H9 (cell line): ENCODE measurements around the gene RALGAPA2. TPM values are rescaled to one million over a fixed set of nuclear protein-coding genes. Genes with fewer than 3 reads are reported as not detected.

Experiments used
- DNase-seq: peaks from one replicate; pipeline ENCODE4 v3.0.0-alpha.2; 2017
- H2AFZ ChIP-seq: one replicate; pipeline ENCODE4 v1.6.1; 2013; ENCODE audit warnings: mild to moderate bottlenecking, low read length, control low read depth, moderate library complexity
- H2AK5ac ChIP-seq: 2 replicates; pipeline ENCODE4 v1.6.1; 2013; ENCODE audit warnings: low read length, control low read depth, mixed read lengths; ENCODE audit not compliant: insufficient read length
- H2BK120ac ChIP-seq: one replicate; pipeline ENCODE4 v1.6.1; 2013; ENCODE audit warnings: low read depth, mild to moderate bottlenecking, low read length, control low read depth, inconsistent platforms; ENCODE audit not compliant: poor library complexity, severe bottlenecking
- H2BK12ac ChIP-seq: 2 replicates; pipeline ENCODE4 v1.6.1; 2013; ENCODE audit warnings: low read length, control low read depth, mixed read lengths, low read depth; ENCODE audit not compliant: insufficient read length
- H2BK15ac ChIP-seq: 2 replicates; pipeline ENCODE4 v1.6.1; 2013; ENCODE audit warnings: low read depth, low read length, control low read depth
- H2BK20ac ChIP-seq: one replicate; pipeline ENCODE4 v1.6.1; 2013; ENCODE audit warnings: low read depth, mild to moderate bottlenecking, low read length, control low read depth, inconsistent platforms; ENCODE audit not compliant: poor library complexity, severe bottlenecking
- H2BK5ac ChIP-seq: 2 replicates; pipeline ENCODE4 v1.6.1; 2013; ENCODE audit warnings: low read length, control low read depth, mixed read lengths; ENCODE audit not compliant: insufficient read length
- H3K14ac ChIP-seq: 2 replicates; pipeline ENCODE4 v1.6.1; 2013; ENCODE audit warnings: low read length, control low read depth; ENCODE audit not compliant: insufficient read depth
- H3K18ac ChIP-seq: 2 replicates; pipeline ENCODE4 v1.6.1; 2013; ENCODE audit warnings: low read depth, mild to moderate bottlenecking, mixed read lengths, low read length, control low read depth; ENCODE audit not compliant: insufficient read length
- H3K23ac ChIP-seq: 2 replicates; pipeline ENCODE4 v1.6.1; 2013; ENCODE audit warnings: low read length, control low read depth, mixed read lengths, low read depth; ENCODE audit not compliant: insufficient read length
- H3K23me2 ChIP-seq: 2 replicates; pipeline ENCODE4 v1.6.1; 2013; ENCODE audit warnings: low read depth, mild to moderate bottlenecking, mixed read lengths, low read length, control low read depth; ENCODE audit not compliant: insufficient read length, poor library complexity, severe bottlenecking
- H3K27ac ChIP-seq: 2 replicates; pipeline ENCODE4 v1.5.1; 2013; ENCODE audit warnings: low read length, control low read depth, mixed read lengths, low read depth; ENCODE audit not compliant: insufficient read length
- H3K27me3 ChIP-seq: 2 replicates; pipeline ENCODE4 v1.6.1; 2013; ENCODE audit warnings: low read length, control low read depth, inconsistent platforms; ENCODE audit not compliant: insufficient read depth
- H3K4ac ChIP-seq: 2 replicates; pipeline ENCODE4 v1.6.1; 2013; ENCODE audit warnings: low read depth, mild to moderate bottlenecking, control low read depth, inconsistent platforms, low read length, moderate library complexity
- H3K4me1 ChIP-seq: 2 replicates; pipeline ENCODE4 v1.6.1; 2013; ENCODE audit warnings: low read length, control low read depth, inconsistent platforms; ENCODE audit not compliant: insufficient read depth
- H3K4me2 ChIP-seq: 2 replicates; pipeline ENCODE4 v1.6.1; 2013; ENCODE audit warnings: low read length, control low read depth, mixed read lengths; ENCODE audit not compliant: insufficient read length, insufficient read depth
- H3K56ac ChIP-seq: 2 replicates; pipeline ENCODE4 v1.6.1; 2013; ENCODE audit warnings: low read depth, mild to moderate bottlenecking, mixed read lengths, low read length, control low read depth; ENCODE audit not compliant: insufficient read length
- H3K79me1 ChIP-seq: 2 replicates; pipeline ENCODE4 v1.6.1; 2013; ENCODE audit warnings: low read depth, mild to moderate bottlenecking, moderate library complexity, low read length, control low read depth, inconsistent platforms; ENCODE audit not compliant: insufficient read depth, poor library complexity, severe bottlenecking
- H3K79me2 ChIP-seq: 2 replicates; pipeline ENCODE4 v1.6.1; 2013; ENCODE audit warnings: low read length, control low read depth, inconsistent platforms; ENCODE audit not compliant: insufficient read depth
- H3K9ac ChIP-seq: 2 replicates; pipeline ENCODE4 v1.6.1; 2013; ENCODE audit warnings: low read length, control low read depth, mixed read lengths; ENCODE audit not compliant: insufficient read length; ENCODE audit errors: extremely low read depth
- H3K9me3 ChIP-seq: one replicate; pipeline ENCODE4 v1.6.1; 2013; ENCODE audit warnings: low read depth, low read length, inconsistent platforms; ENCODE audit not compliant: control insufficient read depth
- H3T11ph ChIP-seq: one replicate; pipeline ENCODE4 v1.6.1; 2013; ENCODE audit warnings: mild to moderate bottlenecking, low read length, control low read depth, inconsistent platforms
- H4K20me1 ChIP-seq: one replicate; pipeline ENCODE4 v1.6.1; 2013; ENCODE audit not compliant: control insufficient read depth, insufficient read length, insufficient read depth
- H4K5ac ChIP-seq: 2 replicates; pipeline ENCODE4 v1.6.1; 2013; ENCODE audit warnings: low read depth, mild to moderate bottlenecking, mixed read lengths, low read length, control low read depth; ENCODE audit not compliant: insufficient read length
- H4K8ac ChIP-seq: replicated peaks from 2 replicates; pipeline ENCODE4 v1.6.1; 2013; ENCODE audit warnings: low read length, control low read depth, mixed read lengths, low read depth; ENCODE audit not compliant: insufficient read length
- H4K91ac ChIP-seq: 2 replicates; pipeline ENCODE4 v1.6.1; 2013; ENCODE audit warnings: low read depth, mild to moderate bottlenecking, moderate library complexity, mixed read lengths, low read length, control low read depth; ENCODE audit not compliant: insufficient read length
- H3K27ac Mint-ChIP-seq, 3 experiments: 2 replicates in 2 of 3; 3 replicates in 1 of 3; pipeline ENCODE4 v1.8.0; 2020 to 2021; ENCODE audit warnings: mixed read lengths in 3 of 3, mild to moderate bottlenecking in 1 of 3, moderate library complexity in 1 of 3
- H3K27me3 Mint-ChIP-seq: 2 replicates; pipeline ENCODE4 v1.8.0; 2021; ENCODE audit warnings: low read depth, mild to moderate bottlenecking, moderate library complexity, mixed read lengths
- H3K36me3 Mint-ChIP-seq, 3 experiments: 2 replicates in 2 of 3; 3 replicates in 1 of 3; pipeline ENCODE4 v1.8.0; 2020 to 2021; ENCODE audit warnings: low read depth in 3 of 3, mixed read lengths in 3 of 3; ENCODE audit not compliant: insufficient read depth in 1 of 3
- H3K4me1 Mint-ChIP-seq, 2 experiments: 2 replicates each; pipeline ENCODE4 v1.8.0; 2020; ENCODE audit warnings: mixed read lengths in 2 of 2
- H3K4me3 Mint-ChIP-seq, 2 experiments: 2 replicates in 1 of 2; 3 replicates in 1 of 2; pipeline ENCODE4 v1.8.0; 2020 to 2021; ENCODE audit warnings: mild to moderate bottlenecking in 2 of 2, mixed read lengths in 2 of 2, moderate library complexity in 1 of 2
- H3K9me3 Mint-ChIP-seq, 2 experiments: 2 replicates in 1 of 2; 3 replicates in 1 of 2; pipeline ENCODE4 v1.8.0; 2020; ENCODE audit warnings: mild to moderate bottlenecking in 2 of 2, mixed read lengths in 2 of 2, moderate library complexity in 1 of 2
- CTCF ChIP-seq: fragments of 200-600 bp; sonication (generic); conservative IDR thresholded peaks from 3 replicates; pipeline ENCODE4 v1.8.0; 2021; ENCODE audit warnings: antibody characterized with exemption, mild to moderate bottlenecking
- WGBS: extraction: QIAGEN DNeasy Blood & Tissue Kit; methylation state at CpG from one replicate; pipeline ENCODE4 v1.1.7; 2013; ENCODE audit warnings: missing lambda C conversion rate, low lambda C conversion rate, mixed read lengths; ENCODE audit not compliant: insufficient read length; ENCODE audit errors: extremely low coverage; 5-methylcytosine and 5-hydroxymethylcytosine counted together
- total RNA-seq: library from RNA; stranded (reverse); gene quantifications from 2 replicates; pipeline ENCODE4 v1.2.1, GENCODE V29; 2021

Gene RALGAPA2
- total RNA-seq, 1 experiment from 2014 or later = 16.6 TPM

- H2BK5ac ChIP-seq = no peak overlapping the region
- no CpG with 5 or more reads among the region's 3 CpGs for WGBS
Measured at GRCh38 chr20:20353576-20353975, 358.9 kb downstream of the RALGAPA2 start.

More at GRCh38 chr20:20353576-20353975, 358.9 kb downstream of the RALGAPA2 start:
- H3K9me3 ChIP-seq = peaks cover 7% of the 10 kb centered on the region
- no peak overlapping the region for H3K23ac ChIP-seq
- Mint-ChIP-seq H3K4me3 (no peak overlapping the region), H3K9me3 (peaks cover 28 to 37% of the 10 kb centered on the region in 2 experiments), H3K4me1 (no peaks in the 10 kb centered on the region), H3K36me3 (peaks cover 9 to 20% (median 11%) of the 10 kb centered on the region in 3 experiments), H3K27ac (no peak overlapping the region), H3K27me3 (peaks cover 12% of the 10 kb centered on the region)
- H3K4me2 ChIP-seq = no peak overlapping the region
- no peak overlapping the region for H3K4ac ChIP-seq
- DNase-seq = no peak
- no peaks in the 10 kb centered on the region for H4K20me1 ChIP-seq
- H2BK12ac ChIP-seq = no peak overlapping the region
- H4K91ac ChIP-seq = no peak overlapping the region
- H2AFZ ChIP-seq = no peak overlapping the region
- H2AK5ac ChIP-seq = no peak overlapping the region
- H3K18ac ChIP-seq = no peak overlapping the region
- H2BK20ac ChIP-seq = no peak overlapping the region
- no peaks in the 10 kb centered on the region for H3K4me1 ChIP-seq
- H4K8ac ChIP-seq = no peak overlapping the region
- no peak overlapping the region for H3K27ac ChIP-seq
- H3T11ph ChIP-seq = no peak overlapping the region
- no peak overlapping the region for H4K5ac ChIP-seq
- no peak overlapping the region for H3K14ac ChIP-seq
- no peaks in the 10 kb centered on the region for H3K23me2 ChIP-seq
- H2BK120ac ChIP-seq = no peak overlapping the region
- H2BK15ac ChIP-seq = no peak overlapping the region
- no peaks in the 10 kb centered on the region for H3K79me2 ChIP-seq
- no peak overlapping the region for H3K9ac ChIP-seq
- H3K27me3 ChIP-seq = no peaks in the 10 kb centered on the region
- TF ChIP-seq CTCF = no peak
- no peak overlapping the region for H3K56ac ChIP-seq
- H3K79me1 ChIP-seq = no peaks in the 10 kb centered on the region
